Measurements from ENCODE around the gene PAX5.

The PAX5 gene

DNA sequence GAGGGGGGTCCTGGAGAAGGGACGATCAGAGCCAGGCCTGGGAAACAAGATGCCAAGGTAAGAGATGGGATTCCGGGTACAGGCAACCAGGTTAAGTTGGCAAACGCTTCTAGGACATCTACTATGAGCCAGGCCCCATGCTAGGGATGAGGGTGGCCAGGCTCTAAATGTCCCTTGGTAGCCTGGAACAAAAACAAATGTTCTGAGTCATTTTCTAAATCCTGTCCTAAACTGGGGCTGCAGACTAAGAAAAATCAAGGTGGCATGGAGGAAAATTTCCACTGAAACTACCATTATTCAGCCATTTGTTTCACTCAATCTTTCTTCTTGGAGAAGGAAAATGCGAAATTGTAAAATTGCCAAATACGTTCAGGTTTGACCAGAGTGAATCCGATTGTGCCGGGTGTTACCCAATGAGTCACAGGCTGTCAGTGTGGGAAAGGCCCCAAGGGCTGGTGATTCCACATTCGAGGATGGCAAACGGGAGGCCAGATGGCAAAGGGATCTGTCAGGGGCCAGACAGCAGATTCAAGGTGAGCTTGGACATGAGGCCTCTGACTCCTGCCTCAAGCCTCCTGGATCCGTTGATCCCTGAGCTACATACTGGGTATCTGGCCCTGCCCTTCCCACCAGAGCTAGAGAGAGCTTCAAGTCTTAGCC, 57.6 kb downstream of the PAX5 start:
- TF ChIP-seq CTCF (IDR thresholded peaks at IDR 0.05; ENCODE audit: control insufficient read depth, extremely low read depth, insufficient read depth), result no peak
- H3K4me3 ChIP-seq (ENCODE audit: low read depth, low read length), result no peak overlapping the region
- DNase-seq (ENCODE audit: low read depth), result no peak

GRCh38 chr9:36974731-36975130, 59.3 kb downstream of the PAX5 start:
- no peak overlapping the region for H3K4me3 ChIP-seq (ENCODE audit: low read depth, low read length)
- TF ChIP-seq CTCF (IDR thresholded peaks at IDR 0.05; ENCODE audit: control insufficient read depth, extremely low read depth, insufficient read depth), result 0 out of 2 replicates have a peak, but pooled peaks have one; percentile 13
- no peak for DNase-seq (ENCODE audit: low read depth)

DNA sequence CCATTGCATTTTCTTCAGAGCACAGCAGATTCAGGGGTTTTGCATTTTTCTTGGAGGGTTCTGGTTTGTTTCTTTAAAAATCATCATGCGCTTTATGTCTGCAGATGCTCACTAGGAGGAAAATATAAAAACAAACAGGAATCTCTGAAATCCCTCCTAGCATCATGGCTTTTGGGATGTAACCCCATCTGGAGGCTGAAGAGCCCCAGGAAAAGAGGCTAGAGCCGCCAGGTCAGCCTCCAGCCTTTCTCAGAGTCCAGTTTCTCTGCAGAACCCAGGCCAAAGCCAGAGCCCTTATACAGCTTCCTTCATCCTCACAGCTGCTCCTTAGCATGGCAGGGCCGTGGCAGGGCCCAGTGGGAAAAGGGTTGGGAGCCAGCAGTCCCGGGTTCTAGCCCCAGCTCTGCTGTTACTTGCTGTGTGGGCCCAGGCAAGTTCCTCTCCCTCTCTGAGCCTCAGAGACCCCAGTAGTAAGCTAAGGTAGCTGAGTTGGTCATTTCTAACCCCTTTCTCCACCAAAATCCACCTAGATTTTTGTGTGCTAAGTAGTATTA, 62.1 kb downstream of the PAX5 start:
- TF ChIP-seq CTCF (IDR thresholded peaks at IDR 0.05; ENCODE audit: control insufficient read depth, extremely low read depth, insufficient read depth), result no peak
- no peak overlapping the region for H3K4me3 ChIP-seq (ENCODE audit: low read depth, low read length)
- DNase-seq (ENCODE audit: low read depth), result no peak

DNA sequence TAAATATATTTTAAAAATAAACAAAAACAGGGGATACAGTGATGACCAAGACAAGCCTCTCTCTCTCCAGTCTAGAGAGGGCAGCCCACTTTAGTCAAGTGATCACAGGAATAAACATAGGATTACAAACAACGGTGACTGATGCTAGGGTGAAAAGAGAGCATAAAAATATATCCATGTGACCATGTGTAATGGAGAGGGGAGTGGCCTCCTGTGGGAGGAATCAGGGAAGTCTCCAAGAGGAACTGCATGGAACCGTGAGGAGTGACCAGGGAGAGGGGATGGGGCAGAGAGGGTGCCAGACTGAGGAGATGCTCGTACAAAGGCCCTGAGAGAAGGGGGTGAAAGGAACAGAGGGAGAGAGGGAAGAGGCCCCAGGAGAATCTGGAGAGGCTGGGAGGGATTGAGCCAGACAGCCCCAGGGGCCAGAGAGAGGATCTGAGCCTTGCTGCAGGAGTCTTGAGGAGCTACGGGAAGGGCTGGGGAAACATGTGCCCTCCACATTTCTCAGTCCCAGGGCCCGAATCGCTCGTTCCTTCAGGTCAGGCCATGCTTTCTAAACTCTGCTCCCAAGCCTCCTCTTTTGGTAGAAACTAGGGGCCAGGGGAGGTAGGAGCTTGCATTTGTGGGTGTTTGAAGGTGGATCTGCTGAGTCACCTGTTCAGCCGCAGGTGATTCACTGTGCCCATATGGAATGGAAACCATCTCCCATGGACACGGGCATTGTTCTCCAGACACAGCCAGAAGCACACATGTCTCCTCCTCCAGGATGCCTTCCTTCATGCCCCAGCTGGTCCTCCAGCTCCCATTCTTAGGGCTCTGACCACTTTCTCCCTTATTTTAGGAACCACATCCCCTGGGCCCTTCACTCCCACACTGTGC, 63.8 kb downstream of the PAX5 start:
- no peak overlapping the region for H3K4me3 ChIP-seq (ENCODE audit: low read depth, low read length)
- TF ChIP-seq CTCF (IDR thresholded peaks at IDR 0.05; ENCODE audit: control insufficient read depth, extremely low read depth, insufficient read depth), result no peak
- no peak for DNase-seq (ENCODE audit: low read depth)

- DNase-seq (ENCODE audit: low read depth), result no peak
- TF ChIP-seq CTCF (IDR thresholded peaks at IDR 0.05; ENCODE audit: control insufficient read depth, extremely low read depth, insufficient read depth), result no peak
- no peak overlapping the region for H3K4me3 ChIP-seq (ENCODE audit: low read depth, low read length)
Observed at GRCh38 chr9:36969216-36969771, 64.8 kb downstream of the PAX5 start.

DNA sequence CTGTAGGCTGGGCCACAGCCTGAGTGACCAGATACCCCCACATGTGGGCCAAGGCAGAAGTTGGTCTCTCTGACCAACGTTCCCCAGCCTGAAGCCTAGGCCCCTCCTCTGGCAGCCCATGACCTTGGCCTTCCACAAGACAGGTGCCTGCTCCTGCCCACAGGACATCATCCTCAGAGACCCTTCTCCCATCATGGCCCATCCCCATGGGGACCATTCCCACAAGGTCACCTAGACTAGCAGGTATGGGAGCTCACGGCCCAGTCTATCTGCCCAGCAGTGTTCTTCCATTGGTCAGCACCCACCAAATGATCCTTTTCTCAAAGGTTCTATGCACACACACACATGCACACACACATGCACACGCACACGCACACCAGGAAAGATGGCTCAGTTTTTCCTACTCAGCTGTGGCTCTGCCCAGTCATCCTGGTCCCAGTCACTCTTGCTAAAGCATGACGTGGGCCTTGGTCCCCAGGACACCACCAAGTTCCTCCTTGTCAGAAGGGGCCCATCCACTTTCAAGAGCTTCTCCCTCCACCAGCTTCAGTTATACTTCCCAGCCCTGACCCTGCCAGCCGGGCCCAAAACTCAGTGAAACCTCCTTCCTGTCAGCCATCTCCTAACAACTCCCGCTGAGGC, 65.4 kb downstream of the PAX5 start:
- H3K4me3 ChIP-seq (ENCODE audit: low read depth, low read length), result no peak overlapping the region
- TF ChIP-seq CTCF (IDR thresholded peaks at IDR 0.05; ENCODE audit: control insufficient read depth, extremely low read depth, insufficient read depth), result no peak
- no peak for DNase-seq (ENCODE audit: low read depth)
